Stimulated activated memory B cell treated with anti-CD40 and anti-IgM and Interleukin-4, amounts not matched to agents 10 μg/mL and 1 μg/mL and 100 μg/mL, for 72 hours (primary cell): ENCODE data around the gene PARVB.
A peak's percentile ranks its signal among the peaks of the same experiment; 100 is the strongest.

Experiments used
- ATAC-seq: fragments of 150-1000 bp; cut with Tn5 transposase; 2 replicates; pipeline ENCODE4 v1.10.0; 2021
- H3K27ac Mint-ChIP-seq: one replicate; pipeline ENCODE4 v1.8.0; 2022; ENCODE audit warnings: mild to moderate bottlenecking, mixed read lengths
- H3K27me3 Mint-ChIP-seq: one replicate; pipeline ENCODE4 v1.8.0; 2022; ENCODE audit warnings: mixed read lengths
- H3K36me3 Mint-ChIP-seq: one replicate; pipeline ENCODE4 v1.8.0; 2022; ENCODE audit warnings: mixed read lengths
- H3K4me1 Mint-ChIP-seq: one replicate; pipeline ENCODE4 v1.8.0; 2022; ENCODE audit warnings: mixed read lengths
- H3K4me3 Mint-ChIP-seq: one replicate; pipeline ENCODE4 v1.8.0; 2022; ENCODE audit warnings: mild to moderate bottlenecking, moderate library complexity, mixed read lengths
- H3K9me3 Mint-ChIP-seq: one replicate; pipeline ENCODE4 v1.8.0; 2022; ENCODE audit warnings: mixed read lengths

PARVB gene

DNA sequence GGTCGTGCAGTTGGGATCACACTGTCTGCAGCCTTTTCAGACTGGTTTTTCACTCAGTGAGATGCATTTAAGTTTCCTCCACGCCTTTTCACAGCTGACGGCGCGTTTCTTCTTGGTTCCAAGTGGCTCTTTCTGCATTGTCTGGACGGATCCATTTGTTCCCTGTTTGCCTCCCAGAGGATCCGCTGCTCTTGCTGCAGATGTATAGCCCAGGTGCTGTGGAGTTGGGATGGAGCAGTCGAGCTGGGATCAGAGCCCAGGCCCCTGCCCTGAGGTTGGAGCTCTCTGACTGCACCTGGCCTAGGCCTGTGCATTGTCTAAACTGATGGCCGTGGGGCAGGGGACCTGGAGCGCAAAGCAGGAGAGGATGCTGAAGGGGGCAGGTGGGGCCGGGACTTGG, 51.6 kb downstream of the PARVB start:
- H3K27me3 Mint-ChIP-seq = no peaks in the 10 kb centered on the region
- peaks cover 7% of the 10 kb centered on the region for H3K36me3 Mint-ChIP-seq
- peak overlapping the region; percentile 60 for H3K27ac Mint-ChIP-seq
- no peak for ATAC-seq
- H3K9me3 Mint-ChIP-seq = no peaks in the 10 kb centered on the region
- no peak overlapping the region for H3K4me3 Mint-ChIP-seq
- H3K4me1 Mint-ChIP-seq = peaks cover 18% of the 10 kb centered on the region

DNA sequence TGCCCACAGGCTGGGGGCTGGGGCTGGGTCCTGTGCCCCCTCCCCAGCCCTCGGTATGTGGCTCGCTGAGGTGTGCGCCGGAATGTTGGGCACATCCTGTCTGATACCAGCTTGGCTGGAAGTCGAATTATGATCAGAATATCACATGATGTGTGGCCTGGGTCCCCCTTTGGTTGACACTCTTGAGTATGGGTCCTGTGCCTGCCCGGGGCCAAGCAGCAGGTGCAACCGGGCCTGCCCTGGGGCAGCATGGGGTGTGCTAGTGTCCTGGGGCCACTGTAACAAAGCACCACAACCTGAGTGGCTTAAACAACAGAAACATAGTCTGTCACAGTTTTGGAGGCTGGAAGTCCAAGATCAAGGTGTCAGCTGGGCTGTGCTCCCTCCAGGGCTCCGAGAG, 52.7 kb downstream of the PARVB start:
- no peak for ATAC-seq
- peaks cover 7% of the 10 kb centered on the region for H3K36me3 Mint-ChIP-seq
- no peak overlapping the region for H3K4me3 Mint-ChIP-seq
- peak overlapping the region; percentile 6 for H3K27ac Mint-ChIP-seq
- H3K9me3 Mint-ChIP-seq = no peaks in the 10 kb centered on the region
- no peaks in the 10 kb centered on the region for H3K27me3 Mint-ChIP-seq
- peaks cover 18% of the 10 kb centered on the region for H3K4me1 Mint-ChIP-seq

DNA sequence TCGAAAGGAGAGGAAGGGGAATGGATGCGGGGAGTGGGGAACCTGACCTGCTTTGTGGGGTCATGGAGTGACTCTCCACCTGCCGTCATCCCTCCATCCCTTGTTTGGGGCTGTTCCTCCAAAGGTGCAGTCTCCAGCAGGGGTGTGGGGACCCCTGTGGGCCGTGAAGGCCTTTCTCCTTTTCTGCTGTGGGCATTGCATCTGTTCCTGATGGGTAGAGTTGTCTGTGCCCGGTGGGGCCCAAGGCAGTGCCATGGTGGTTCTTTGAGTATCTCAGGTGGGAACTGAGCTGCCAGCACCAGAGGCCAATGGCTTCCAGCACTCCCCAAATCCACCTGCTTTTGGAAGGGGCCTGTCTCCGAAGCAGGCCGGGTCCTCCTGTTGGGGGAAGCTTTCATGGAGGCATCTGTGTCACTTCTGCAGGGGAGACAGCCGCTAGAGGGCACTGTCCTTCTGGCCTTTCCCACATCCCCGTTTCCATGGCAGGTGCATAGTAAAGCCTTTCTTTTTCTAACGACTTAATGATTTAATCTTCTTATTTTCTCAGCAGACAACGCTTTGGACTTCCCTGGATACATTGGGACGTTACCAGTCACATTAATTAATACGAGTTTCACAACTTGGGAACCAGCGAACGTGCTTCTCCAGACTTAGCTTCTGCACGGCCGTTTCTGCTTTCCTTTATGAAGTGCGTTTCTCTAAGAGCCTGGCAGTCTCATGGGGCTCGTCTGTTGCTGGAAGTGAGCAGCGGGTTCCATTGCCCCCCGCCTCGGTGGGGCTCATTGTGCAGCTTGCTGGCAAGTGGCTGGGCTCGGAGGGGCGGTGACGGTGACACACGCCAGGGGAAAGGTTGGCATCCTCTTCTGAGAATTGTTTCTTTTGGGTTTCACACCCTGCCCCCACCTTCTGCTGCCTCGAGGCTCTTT, 57.1 kb downstream of the PARVB start:
- peaks cover 28% of the 10 kb centered on the region for H3K36me3 Mint-ChIP-seq
- H3K27ac Mint-ChIP-seq = no peak overlapping the region
- ATAC-seq = peak; percentile 56
- H3K4me1 Mint-ChIP-seq = no peaks in the 10 kb centered on the region
- H3K9me3 Mint-ChIP-seq = no peaks in the 10 kb centered on the region
- no peaks in the 10 kb centered on the region for H3K27me3 Mint-ChIP-seq
- H3K4me3 Mint-ChIP-seq = no peak overlapping the region

DNA sequence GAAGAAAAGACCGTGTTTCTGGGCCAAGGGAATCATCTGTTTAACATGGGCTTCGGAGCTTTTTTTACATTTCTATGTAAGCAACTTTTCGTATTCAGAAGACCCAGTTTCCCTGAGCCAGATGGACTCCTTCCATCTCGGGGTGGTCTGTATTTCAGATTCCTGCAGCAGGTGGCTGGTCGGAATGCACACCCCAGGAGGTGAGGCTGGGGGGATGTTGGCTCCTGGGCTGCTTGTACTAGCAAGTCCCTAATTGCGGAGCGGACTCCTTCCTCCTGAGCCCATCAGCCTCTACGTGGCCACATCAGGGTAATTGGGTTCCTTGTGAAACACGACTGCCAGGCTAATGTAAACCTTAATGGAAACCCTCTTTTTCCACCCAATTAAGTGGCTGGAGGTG, 58.7 kb downstream of the PARVB start:
- ATAC-seq = no peak
- Mint-ChIP-seq H3K4me3 (no peak overlapping the region), H3K27me3 (no peaks in the 10 kb centered on the region), H3K36me3 (peaks cover 28% of the 10 kb centered on the region), H3K9me3 (no peaks in the 10 kb centered on the region), H3K27ac (no peak overlapping the region), H3K4me1 (no peaks in the 10 kb centered on the region)

DNA sequence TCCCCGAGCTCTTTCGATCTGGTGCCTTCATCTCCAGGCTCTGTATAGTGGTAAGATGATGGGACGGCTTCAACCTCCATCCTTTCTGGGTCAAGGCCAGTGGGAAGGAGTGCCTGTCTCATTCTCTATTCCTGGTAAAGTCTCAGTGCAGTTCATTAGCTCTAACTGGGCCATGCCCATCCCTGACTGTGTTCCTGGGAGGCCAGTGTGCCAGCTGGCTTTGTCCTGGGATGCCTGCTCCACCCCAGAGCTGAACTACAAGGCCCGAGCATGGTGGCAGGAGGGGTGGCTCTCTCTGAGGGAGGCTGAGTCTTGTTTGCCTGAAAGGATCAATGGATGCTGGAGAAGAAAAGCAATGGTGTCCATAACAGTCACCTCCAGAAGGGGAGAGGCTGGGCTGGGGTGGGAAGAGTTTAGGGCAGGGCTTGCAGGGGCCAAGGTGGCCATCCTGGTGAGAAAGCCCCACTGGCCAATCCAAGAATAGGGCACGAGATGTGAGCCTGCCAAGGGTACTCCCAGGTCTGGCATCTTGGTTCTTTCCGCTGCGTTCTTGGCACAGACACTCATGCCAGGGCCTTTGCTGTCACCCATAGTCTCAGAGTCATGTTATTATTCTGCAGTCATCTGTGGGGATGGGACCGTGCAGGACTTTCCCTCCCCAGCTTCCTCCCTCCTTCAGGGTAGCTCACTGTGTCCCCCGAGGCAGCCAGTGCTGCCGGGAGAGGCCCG, 60.1 kb downstream of the PARVB start:
- Mint-ChIP-seq H3K4me1 (no peaks in the 10 kb centered on the region), H3K4me3 (no peak overlapping the region), H3K27me3 (no peaks in the 10 kb centered on the region), H3K27ac (no peak overlapping the region), H3K36me3 (peaks cover 33% of the 10 kb centered on the region), H3K9me3 (no peaks in the 10 kb centered on the region)
- ATAC-seq = no peak

DNA sequence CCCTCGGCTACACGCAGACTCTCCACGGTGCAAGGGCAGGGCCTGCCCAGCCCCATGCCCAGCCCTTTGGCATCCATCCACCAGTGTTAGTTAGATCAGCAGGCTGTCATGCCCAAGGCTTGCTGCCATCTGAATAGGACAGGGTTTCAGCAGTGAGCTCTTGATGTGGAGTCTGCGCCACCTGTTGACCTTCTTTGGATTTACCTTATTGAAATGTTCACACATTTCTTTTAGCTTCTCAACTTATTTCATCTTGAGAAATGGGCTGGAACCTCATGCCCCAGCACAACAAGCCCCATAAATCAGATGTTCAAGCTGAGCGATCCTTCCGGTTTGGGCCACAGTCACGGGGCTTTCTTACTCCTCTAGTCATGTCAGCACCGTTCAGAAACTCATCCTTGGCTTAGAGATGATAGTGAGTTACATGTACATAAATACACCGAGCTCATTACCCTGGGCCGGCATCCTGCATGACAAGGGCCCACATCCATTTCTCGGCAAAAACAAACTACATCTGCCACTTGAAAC, 61.7 kb downstream of the PARVB start:
- no peaks in the 10 kb centered on the region for H3K27me3 Mint-ChIP-seq
- peaks cover 33% of the 10 kb centered on the region for H3K36me3 Mint-ChIP-seq
- H3K9me3 Mint-ChIP-seq = no peaks in the 10 kb centered on the region
- peak; percentile 51 for ATAC-seq
- H3K4me1 Mint-ChIP-seq = no peaks in the 10 kb centered on the region
- no peak overlapping the region for H3K4me3 Mint-ChIP-seq
- H3K27ac Mint-ChIP-seq = no peak overlapping the region

DNA sequence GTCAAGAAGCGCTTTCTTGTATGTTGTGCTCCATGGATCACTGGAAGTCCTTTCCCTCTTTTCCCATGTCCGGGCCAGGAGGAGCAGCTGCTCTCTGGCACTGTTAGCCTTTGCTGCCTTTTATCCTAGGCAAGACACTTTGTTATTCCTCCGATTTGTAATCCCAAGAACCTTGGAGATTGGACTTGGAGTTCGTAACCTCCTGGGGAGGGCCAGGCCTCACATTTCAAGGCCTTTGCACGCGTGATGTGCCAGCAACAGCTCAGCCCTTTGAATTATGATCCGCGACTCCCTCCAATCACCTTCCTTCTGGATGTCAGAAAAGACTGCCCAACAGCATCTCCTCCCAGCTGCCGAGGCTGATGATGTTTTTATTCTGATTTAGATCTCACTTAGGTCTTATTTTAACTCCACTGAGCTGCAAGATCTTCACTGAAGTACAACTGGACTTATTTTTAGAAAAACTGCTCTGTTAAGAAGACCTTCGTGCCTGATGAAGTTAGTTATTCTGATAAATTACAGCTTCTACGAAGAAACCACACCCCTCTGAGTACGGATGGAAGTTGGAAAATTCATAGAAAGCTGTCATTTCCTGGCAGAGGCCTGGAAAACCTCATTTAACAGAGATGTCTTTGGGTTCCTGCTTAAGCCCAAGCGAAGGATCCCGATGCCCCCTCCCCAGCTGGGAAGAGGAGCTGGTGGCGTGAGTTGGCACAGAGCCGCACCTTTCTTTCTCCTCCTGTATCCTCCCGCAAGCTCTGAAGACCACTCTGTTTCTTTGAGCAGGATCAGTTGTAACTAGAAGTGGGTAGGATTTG, 62.4 kb downstream of the PARVB start:
- Mint-ChIP-seq H3K36me3 (peaks cover 33% of the 10 kb centered on the region), H3K27me3 (no peaks in the 10 kb centered on the region), H3K27ac (no peak overlapping the region), H3K4me3 (no peak overlapping the region), H3K4me1 (no peaks in the 10 kb centered on the region), H3K9me3 (no peaks in the 10 kb centered on the region)
- no peak for ATAC-seq

DNA sequence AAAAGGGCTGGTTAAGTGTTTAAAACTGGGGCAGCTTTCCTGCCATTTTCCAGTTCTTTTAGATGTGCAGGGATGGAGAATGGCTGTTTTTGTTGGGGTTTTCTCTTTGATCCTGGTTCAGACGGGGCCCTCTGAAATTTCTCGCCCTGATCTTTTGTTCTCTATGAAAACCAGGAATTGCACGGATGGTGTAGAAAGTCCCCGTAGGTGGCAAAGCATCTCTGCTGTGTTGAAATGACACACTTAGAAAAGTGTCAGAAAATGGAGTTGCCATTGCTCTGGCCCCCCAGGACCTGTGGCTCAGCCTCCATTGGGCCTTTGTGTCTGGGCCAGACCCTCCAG, 63.0 kb downstream of the PARVB start:
- no peaks in the 10 kb centered on the region for H3K9me3 Mint-ChIP-seq
- H3K4me1 Mint-ChIP-seq = no peaks in the 10 kb centered on the region
- no peak overlapping the region for H3K27ac Mint-ChIP-seq
- H3K36me3 Mint-ChIP-seq = peaks cover 33% of the 10 kb centered on the region
- no peak overlapping the region for H3K4me3 Mint-ChIP-seq
- ATAC-seq = no peak
- H3K27me3 Mint-ChIP-seq = no peaks in the 10 kb centered on the region

DNA sequence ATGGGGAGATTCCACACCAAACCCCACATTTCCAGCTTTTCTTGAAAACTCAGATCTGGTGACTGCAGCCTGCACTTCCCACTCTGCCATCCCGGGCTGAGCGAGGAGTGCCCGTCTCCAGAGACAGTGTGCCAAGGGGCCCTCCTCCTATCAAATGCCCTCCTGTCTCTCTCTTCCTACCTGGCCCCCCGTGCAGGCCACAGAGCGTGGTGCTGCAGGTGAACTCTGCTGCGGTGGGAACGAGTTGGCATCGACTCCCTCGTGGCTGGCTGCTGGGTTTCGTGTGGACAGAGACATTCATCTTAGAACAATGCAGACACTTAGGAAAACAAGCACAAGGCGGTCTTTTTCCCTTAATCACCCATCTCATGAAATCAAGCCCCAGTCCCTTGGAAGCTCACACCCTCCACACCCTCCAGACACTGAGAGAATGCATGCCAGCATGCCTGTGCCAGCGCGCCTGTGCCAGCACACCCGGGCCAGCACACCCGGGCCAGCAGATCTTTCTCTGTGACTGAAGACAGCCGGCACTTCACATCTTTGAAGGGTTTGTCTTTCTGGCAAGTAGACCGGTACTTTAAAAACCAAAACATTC, 65.0 kb downstream of the PARVB start:
- no peak overlapping the region for H3K4me3 Mint-ChIP-seq
- H3K9me3 Mint-ChIP-seq = no peaks in the 10 kb centered on the region
- ATAC-seq = no peak
- H3K27me3 Mint-ChIP-seq = no peaks in the 10 kb centered on the region
- H3K27ac Mint-ChIP-seq = no peak overlapping the region
- peaks cover 35% of the 10 kb centered on the region for H3K36me3 Mint-ChIP-seq
- H3K4me1 Mint-ChIP-seq = no peaks in the 10 kb centered on the region

DNA sequence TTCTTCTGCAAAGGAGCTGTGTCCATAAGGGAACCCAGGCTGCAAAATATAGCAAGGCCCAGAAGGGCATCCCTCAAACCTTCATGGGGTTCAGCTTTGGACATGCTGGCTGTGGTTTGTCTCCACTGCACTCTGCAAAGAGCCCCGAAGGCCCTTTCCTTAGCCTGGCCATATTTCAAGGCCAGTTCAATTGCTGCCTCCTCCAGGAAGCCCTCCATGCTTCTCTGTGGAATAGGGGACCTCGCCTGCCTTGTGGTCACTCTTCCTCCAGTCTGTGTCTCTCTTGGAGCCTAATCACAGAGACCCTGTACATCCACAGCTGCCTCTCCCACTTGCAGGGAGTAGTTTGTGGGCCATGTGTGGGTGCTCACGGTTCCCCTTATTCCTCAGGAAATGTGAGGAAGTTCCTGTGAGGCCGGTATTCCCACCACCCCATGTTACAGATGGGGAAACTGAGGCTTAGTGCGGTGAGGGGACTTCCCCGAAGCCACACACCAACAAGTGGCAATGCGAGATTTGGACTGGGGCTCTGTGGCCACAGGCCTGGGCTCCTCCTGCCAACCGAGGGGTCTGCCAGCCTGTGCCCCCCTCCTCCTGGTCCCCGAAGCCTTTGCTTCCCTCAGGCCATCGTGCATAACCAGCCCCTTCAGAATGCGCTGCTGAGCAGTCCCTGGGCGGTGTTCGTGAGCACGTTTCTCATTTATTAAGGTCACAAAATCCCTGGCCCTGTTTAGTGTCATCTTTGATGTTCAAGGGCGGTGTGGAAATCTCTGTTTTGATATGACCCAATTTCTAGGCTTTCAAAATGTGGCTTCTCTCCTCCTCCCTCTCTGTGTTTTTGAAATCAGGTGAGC, 65.8 kb downstream of the PARVB start:
- ATAC-seq = no peak
- H3K4me3 Mint-ChIP-seq = no peak overlapping the region
- H3K9me3 Mint-ChIP-seq = no peaks in the 10 kb centered on the region
- peaks cover 31% of the 10 kb centered on the region for H3K36me3 Mint-ChIP-seq
- no peaks in the 10 kb centered on the region for H3K4me1 Mint-ChIP-seq
- no peaks in the 10 kb centered on the region for H3K27me3 Mint-ChIP-seq
- no peak overlapping the region for H3K27ac Mint-ChIP-seq

DNA sequence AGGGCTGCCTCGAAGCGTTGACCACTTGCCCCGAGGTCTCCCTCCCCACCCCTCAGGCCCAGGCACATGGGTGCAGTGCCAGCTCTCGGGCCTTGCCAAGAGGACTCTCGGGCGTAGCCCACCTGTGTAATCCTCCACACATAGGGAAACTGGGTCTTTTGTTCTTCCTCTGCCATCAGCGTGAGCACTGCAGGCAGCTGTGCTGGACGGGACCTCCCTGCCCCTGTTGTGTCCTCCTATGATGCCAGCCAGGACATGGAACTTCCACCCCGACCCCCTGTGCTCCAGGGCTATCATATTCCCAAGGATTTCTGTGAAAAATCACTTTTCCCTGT, 66.4 kb downstream of the PARVB start:
- Mint-ChIP-seq H3K4me1 (no peaks in the 10 kb centered on the region), H3K4me3 (no peak overlapping the region), H3K36me3 (peaks cover 29% of the 10 kb centered on the region), H3K27me3 (no peaks in the 10 kb centered on the region), H3K27ac (no peak overlapping the region), H3K9me3 (no peaks in the 10 kb centered on the region)
- no peak for ATAC-seq

DNA sequence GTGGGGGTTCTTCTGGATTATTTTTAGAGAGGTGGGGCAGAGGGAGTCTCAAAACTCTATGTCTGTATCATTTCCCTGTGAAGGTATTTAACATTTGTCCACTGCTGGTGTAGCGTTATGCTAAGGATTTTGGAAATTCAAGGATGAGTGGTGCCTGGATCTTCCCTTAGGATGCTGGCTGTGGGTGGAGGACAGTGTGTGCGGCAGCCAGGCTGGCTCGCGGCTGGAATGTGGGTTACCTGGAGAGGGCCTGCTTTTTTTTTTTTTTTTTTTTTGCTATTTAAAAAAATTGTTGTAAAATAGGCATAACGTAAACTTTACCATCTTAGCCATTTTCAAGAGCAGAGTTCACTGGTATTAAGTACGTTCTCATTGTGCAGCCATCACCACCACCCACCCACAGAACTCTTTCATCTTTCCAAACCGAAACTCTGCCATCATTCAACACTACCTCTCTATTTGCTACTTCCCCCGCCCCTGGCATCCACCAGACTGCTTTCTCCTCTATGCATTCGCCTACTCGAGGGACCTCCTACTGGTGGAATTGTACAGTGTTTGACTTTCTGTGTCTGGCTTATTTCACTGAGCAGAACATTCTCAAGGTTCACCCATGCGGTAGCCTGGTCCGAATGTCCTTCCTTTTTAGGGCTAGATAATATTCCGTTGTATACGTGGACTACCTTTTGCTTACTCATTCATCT, 67.1 kb downstream of the PARVB start:
- Mint-ChIP-seq H3K9me3 (no peaks in the 10 kb centered on the region), H3K4me1 (no peaks in the 10 kb centered on the region), H3K27me3 (no peaks in the 10 kb centered on the region), H3K27ac (no peak overlapping the region), H3K4me3 (no peak overlapping the region), H3K36me3 (peaks cover 26% of the 10 kb centered on the region)
- ATAC-seq = no peak

DNA sequence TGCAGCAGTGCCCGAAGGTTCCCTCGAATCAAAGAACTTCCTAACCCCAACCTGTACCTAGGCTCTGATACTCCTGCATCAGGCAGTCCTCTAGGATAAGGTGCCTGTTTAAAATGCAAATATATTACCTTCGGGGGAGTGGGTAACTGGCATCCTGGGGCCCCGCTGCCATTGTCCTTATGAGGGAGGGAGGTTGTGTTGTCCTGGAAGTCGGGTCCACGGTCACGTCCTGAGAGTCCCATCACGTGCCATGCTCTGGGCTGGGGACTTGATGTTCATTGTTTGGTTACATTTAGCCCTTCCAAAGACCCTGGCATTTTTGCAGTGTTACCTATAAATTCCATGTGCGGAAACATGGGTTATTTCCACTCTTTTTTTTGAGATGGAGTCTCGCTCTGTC, 67.6 kb downstream of the PARVB start:
- no peaks in the 10 kb centered on the region for H3K4me1 Mint-ChIP-seq
- ATAC-seq = no peak
- peaks cover 30% of the 10 kb centered on the region for H3K36me3 Mint-ChIP-seq
- no peak overlapping the region for H3K4me3 Mint-ChIP-seq
- no peak overlapping the region for H3K27ac Mint-ChIP-seq
- no peaks in the 10 kb centered on the region for H3K9me3 Mint-ChIP-seq
- no peaks in the 10 kb centered on the region for H3K27me3 Mint-ChIP-seq
